Measurements from ENCODE around the gene ALG9. TPM values are rescaled to one million over a fixed set of nuclear protein-coding genes. Genes with fewer than 3 reads are reported as not detected.

The ALG9 gene
- polyA plus RNA-seq, 1 donor from 2014 or later: 92.1 TPM

DNA sequence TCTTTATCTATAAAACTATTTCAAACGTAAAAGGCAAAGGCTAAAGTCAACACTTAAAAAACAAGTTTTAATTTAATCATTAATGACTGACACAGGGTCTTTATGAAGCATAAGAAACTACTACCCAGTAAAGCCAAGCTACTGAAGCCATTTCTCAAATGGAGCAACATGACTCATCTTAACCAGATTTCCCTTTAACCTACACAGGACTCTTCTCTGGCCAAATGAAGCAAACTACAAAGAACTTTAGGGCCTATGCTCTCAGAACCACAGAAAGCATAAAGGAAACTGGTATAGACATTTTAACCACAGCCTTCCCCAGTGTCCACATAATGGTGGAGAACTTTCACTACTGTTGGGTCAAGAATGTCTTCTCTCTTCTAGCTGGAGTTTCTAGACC is 34.7 kb downstream of the ALG9 start:
- no peak overlapping the region for H3K9ac ChIP-seq (ENCODE audit: low read length)
- no peaks in the 10 kb centered on the region for H3K36me3 ChIP-seq (ENCODE audit: insufficient read depth, low read length)
- H3F3A ChIP-seq (ENCODE audit: insufficient read depth, low read length, poor library complexity, severe bottlenecking): no peaks in the 10 kb centered on the region
- no peak overlapping the region for H2AFZ ChIP-seq (ENCODE audit: low read depth, low read length)
- H3K79me2 ChIP-seq (replicated peaks; ENCODE audit: insufficient read depth, low read length): no peaks in the 10 kb centered on the region
- H3K27ac ChIP-seq (ENCODE audit: low read length): no peak overlapping the region
- no peaks in the 10 kb centered on the region for H3K9me3 ChIP-seq (ENCODE audit: low read length)
- no peak for TF ChIP-seq EZH2 (IDR thresholded peaks at IDR 0.05; ENCODE audit: borderline replicate concordance, insufficient read depth, low read length, poor library complexity, severe bottlenecking)
- TF ChIP-seq TAF1 (IDR thresholded peaks at IDR 0.05; ENCODE audit: low read depth): no peak
- no peak for TF ChIP-seq MXI1 (conservative IDR thresholded peaks at IDR 0.05; ENCODE audit: poor library complexity, severe bottlenecking)
- H4K20me1 ChIP-seq (ENCODE audit: insufficient read depth): no peaks in the 10 kb centered on the region
- H3K4me2 ChIP-seq (ENCODE audit: low read length): no peak overlapping the region
- H3K9me2 ChIP-seq (ENCODE audit: insufficient read depth, low read length): no peaks in the 10 kb centered on the region
- no peak overlapping the region for H3K4me3 ChIP-seq (ENCODE audit: low read length)
- H3K27me3 ChIP-seq (ENCODE audit: insufficient read depth, low read depth, low read length): no peaks in the 10 kb centered on the region

DNA sequence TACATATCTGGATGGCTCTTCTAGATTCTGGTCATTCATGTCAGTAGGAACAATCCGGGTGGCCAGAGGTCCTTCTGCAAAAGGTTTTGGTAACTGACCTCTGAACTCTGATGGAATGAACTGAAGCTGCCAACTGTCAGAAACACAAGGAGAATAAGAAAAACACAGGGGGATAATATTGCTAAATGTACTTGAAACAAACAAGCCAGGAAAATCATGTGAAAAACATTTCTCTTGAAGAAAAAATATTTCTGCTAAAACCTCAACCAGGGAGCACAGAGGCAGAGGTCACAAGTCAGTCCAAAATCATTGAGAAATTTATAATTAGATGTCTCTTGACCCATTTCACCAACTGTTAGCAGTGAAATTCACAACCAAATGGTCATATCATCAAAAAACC is 35.2 kb downstream of the ALG9 start:
- H3K27ac ChIP-seq (ENCODE audit: low read length): no peak overlapping the region
- H4K20me1 ChIP-seq (ENCODE audit: insufficient read depth): no peaks in the 10 kb centered on the region
- H3K9ac ChIP-seq (ENCODE audit: low read length): no peak overlapping the region
- no peak overlapping the region for H3K4me2 ChIP-seq (ENCODE audit: low read length)
- no peak overlapping the region for H2AFZ ChIP-seq (ENCODE audit: low read depth, low read length)
- H3F3A ChIP-seq (ENCODE audit: insufficient read depth, low read length, poor library complexity, severe bottlenecking): no peaks in the 10 kb centered on the region
- no peak overlapping the region for H3K4me3 ChIP-seq (ENCODE audit: low read length)
- H3K36me3 ChIP-seq (ENCODE audit: insufficient read depth, low read length): no peaks in the 10 kb centered on the region
- H3K9me3 ChIP-seq (ENCODE audit: low read length): no peaks in the 10 kb centered on the region
- TF ChIP-seq EP300 (conservative IDR thresholded peaks at IDR 0.05; ENCODE audit: poor library complexity, severe bottlenecking) (no peak), TAF1 (IDR thresholded peaks at IDR 0.05; ENCODE audit: low read depth) (no peak), MXI1 (conservative IDR thresholded peaks at IDR 0.05; ENCODE audit: poor library complexity, severe bottlenecking) (no peak), EZH2 (IDR thresholded peaks at IDR 0.05; ENCODE audit: borderline replicate concordance, insufficient read depth, low read length, poor library complexity, severe bottlenecking) (no peak)
- TF ChIP-seq, protein P1, sequence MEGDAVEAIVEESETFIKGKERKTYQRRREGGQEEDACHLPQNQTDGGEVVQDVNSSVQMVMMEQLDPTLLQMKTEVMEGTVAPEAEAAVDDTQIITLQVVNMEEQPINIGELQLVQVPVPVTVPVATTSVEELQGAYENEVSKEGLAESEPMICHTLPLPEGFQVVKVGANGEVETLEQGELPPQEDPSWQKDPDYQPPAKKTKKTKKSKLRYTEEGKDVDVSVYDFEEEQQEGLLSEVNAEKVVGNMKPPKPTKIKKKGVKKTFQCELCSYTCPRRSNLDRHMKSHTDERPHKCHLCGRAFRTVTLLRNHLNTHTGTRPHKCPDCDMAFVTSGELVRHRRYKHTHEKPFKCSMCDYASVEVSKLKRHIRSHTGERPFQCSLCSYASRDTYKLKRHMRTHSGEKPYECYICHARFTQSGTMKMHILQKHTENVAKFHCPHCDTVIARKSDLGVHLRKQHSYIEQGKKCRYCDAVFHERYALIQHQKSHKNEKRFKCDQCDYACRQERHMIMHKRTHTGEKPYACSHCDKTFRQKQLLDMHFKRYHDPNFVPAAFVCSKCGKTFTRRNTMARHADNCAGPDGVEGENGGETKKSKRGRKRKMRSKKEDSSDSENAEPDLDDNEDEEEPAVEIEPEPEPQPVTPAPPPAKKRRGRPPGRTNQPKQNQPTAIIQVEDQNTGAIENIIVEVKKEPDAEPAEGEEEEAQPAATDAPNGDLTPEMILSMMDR (IDR thresholded peaks at IDR 0.05; ENCODE audit: poor library complexity, severe bottlenecking): no peak
- H3K79me2 ChIP-seq (replicated peaks; ENCODE audit: insufficient read depth, low read length): no peaks in the 10 kb centered on the region
- H3K27me3 ChIP-seq (ENCODE audit: insufficient read depth, low read depth, low read length): no peaks in the 10 kb centered on the region
- H3K9me2 ChIP-seq (ENCODE audit: insufficient read depth, low read length): no peaks in the 10 kb centered on the region

DNA sequence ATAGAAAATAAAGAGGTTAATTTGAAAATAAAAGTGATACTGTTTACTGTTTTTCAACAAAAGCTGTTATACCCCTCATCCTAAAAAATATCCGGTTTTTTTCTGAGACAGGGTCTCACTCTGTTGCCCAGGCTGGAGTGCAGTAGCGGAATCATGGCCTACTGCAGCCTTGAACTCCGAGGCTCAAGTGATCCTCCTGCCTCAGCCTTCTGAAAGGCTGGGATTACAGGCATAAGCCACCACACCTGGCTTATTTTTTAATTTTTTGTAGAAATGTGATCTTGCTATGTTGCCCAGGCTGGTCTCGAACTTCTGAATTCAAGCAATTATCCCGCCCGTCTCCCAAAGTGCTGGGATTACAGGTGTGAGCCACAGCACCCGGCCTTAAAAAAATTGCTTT is 35.7 kb downstream of the ALG9 start:
- H3F3A ChIP-seq (ENCODE audit: insufficient read depth, low read length, poor library complexity, severe bottlenecking): no peaks in the 10 kb centered on the region
- no peaks in the 10 kb centered on the region for H3K36me3 ChIP-seq (ENCODE audit: insufficient read depth, low read length)
- no peak overlapping the region for H3K4me3 ChIP-seq (ENCODE audit: low read length)
- TF ChIP-seq EZH2 (IDR thresholded peaks at IDR 0.05; ENCODE audit: borderline replicate concordance, insufficient read depth, low read length, poor library complexity, severe bottlenecking): no peak
- no peak overlapping the region for H3K4me2 ChIP-seq (ENCODE audit: low read length)
- H3K9ac ChIP-seq (ENCODE audit: low read length): no peak overlapping the region
- no peaks in the 10 kb centered on the region for H3K9me2 ChIP-seq (ENCODE audit: insufficient read depth, low read length)
- H3K27me3 ChIP-seq (ENCODE audit: insufficient read depth, low read depth, low read length): no peaks in the 10 kb centered on the region
- H2AFZ ChIP-seq (ENCODE audit: low read depth, low read length): no peak overlapping the region
- H3K27ac ChIP-seq (ENCODE audit: low read length): no peak overlapping the region
- no peaks in the 10 kb centered on the region for H3K9me3 ChIP-seq (ENCODE audit: low read length)
- no peaks in the 10 kb centered on the region for H4K20me1 ChIP-seq (ENCODE audit: insufficient read depth)
- no peaks in the 10 kb centered on the region for H3K79me2 ChIP-seq (replicated peaks; ENCODE audit: insufficient read depth, low read length)

DNA sequence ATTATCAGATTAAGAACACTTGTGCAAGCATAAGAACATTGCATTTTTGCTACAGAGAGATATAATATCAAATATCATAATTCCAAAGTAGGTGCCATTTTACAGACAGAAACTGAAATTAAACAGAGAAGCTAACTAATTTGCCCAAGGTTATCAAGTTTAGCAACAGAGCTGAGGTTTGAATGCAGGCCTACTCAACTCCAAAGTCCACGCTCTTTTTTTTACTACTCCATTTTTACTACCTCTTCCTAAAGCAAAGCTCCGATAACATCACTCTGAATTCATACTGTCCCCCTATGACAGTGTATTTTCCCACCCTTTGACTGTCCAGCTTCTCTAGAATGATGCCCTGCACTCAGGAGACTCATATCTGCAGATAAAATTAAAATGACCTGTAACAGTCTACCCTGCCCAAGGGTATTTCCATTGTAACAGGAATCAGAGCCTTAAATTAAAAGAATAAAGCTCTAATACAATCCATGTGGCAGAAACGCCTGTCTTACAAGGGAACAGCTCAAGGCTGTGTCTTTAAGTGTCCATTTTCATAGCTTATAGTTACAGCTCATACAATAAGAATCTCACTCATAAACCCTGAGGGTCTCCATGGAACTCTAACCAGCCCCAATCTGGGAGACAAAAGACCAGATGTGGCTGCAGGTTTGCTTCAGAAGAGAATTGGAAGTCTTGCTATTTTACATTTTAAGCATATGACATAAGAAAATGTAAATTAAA is 36.8 kb downstream of the ALG9 start:
- H3K4me2 ChIP-seq (ENCODE audit: low read length): no peak overlapping the region
- H3K4me3 ChIP-seq (ENCODE audit: low read length): no peak overlapping the region
- no peaks in the 10 kb centered on the region for H3K9me2 ChIP-seq (ENCODE audit: insufficient read depth, low read length)
- peak overlapping the region; percentile 5 for H3K27ac ChIP-seq (ENCODE audit: low read length)
- no peak overlapping the region for H3K9ac ChIP-seq (ENCODE audit: low read length)
- no peaks in the 10 kb centered on the region for H3K9me3 ChIP-seq (ENCODE audit: low read length)
- no peaks in the 10 kb centered on the region for H3K36me3 ChIP-seq (ENCODE audit: insufficient read depth, low read length)
- no peaks in the 10 kb centered on the region for H3F3A ChIP-seq (ENCODE audit: insufficient read depth, low read length, poor library complexity, severe bottlenecking)
- H3K79me2 ChIP-seq (replicated peaks; ENCODE audit: insufficient read depth, low read length): no peaks in the 10 kb centered on the region
- no peaks in the 10 kb centered on the region for H4K20me1 ChIP-seq (ENCODE audit: insufficient read depth)
- no peaks in the 10 kb centered on the region for H3K27me3 ChIP-seq (ENCODE audit: insufficient read depth, low read depth, low read length)
- H2AFZ ChIP-seq (ENCODE audit: low read depth, low read length): no peak overlapping the region
- TF ChIP-seq, protein P2, sequence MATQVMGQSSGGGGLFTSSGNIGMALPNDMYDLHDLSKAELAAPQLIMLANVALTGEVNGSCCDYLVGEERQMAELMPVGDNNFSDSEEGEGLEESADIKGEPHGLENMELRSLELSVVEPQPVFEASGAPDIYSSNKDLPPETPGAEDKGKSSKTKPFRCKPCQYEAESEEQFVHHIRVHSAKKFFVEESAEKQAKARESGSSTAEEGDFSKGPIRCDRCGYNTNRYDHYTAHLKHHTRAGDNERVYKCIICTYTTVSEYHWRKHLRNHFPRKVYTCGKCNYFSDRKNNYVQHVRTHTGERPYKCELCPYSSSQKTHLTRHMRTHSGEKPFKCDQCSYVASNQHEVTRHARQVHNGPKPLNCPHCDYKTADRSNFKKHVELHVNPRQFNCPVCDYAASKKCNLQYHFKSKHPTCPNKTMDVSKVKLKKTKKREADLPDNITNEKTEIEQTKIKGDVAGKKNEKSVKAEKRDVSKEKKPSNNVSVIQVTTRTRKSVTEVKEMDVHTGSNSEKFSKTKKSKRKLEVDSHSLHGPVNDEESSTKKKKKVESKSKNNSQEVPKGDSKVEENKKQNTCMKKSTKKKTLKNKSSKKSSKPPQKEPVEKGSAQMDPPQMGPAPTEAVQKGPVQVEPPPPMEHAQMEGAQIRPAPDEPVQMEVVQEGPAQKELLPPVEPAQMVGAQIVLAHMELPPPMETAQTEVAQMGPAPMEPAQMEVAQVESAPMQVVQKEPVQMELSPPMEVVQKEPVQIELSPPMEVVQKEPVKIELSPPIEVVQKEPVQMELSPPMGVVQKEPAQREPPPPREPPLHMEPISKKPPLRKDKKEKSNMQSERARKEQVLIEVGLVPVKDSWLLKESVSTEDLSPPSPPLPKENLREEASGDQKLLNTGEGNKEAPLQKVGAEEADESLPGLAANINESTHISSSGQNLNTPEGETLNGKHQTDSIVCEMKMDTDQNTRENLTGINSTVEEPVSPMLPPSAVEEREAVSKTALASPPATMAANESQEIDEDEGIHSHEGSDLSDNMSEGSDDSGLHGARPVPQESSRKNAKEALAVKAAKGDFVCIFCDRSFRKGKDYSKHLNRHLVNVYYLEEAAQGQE (IDR thresholded peaks at IDR 0.05; ENCODE audit: borderline replicate concordance): no peak
- no peak for TF ChIP-seq MXI1 (conservative IDR thresholded peaks at IDR 0.05; ENCODE audit: poor library complexity, severe bottlenecking)
- TF ChIP-seq SMC3 (conservative IDR thresholded peaks at IDR 0.05; ENCODE audit: poor library complexity): no peak
- no peak for TF ChIP-seq EP300 (conservative IDR thresholded peaks at IDR 0.05; ENCODE audit: poor library complexity, severe bottlenecking)
- TF ChIP-seq RAD21 (conservative IDR thresholded peaks at IDR 0.05): no peak
- no peak for TF ChIP-seq TAF1 (IDR thresholded peaks at IDR 0.05; ENCODE audit: low read depth)
- TF ChIP-seq POLR2AphosphoS5 (IDR thresholded peaks at IDR 0.05): no peak
- TF ChIP-seq, protein P1 (IDR thresholded peaks at IDR 0.05; ENCODE audit: poor library complexity, severe bottlenecking): no peak

All from neural cell (in vitro differentiated cells).